ENCODE results near the gene SLC27A2.

The SLC27A2 gene

DNA sequence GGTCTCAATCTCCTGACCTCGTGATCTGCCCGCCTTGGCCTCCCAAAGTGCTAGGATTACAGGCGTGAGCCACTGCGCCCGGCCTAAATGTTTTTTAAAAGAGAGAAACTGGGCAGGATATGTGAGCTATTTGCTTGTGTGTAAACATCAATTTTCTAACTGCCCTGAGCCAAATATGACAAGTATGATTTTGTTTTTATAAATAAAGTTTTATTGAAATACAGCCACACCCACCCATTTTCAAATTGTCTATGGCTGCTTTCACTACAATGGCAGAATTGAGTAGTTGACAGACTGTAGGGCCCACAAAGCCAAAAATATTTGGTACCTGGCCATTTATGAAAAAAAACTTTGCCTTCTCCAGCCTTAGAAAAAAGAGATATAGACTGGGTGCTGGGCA is 99.4 kb downstream of the SLC27A2 start:
- no peak for DNase-seq
